HL-60/S4 (cell line): ENCODE results near the gene DNAJB2.
"Not testable (repeated sequence)": the region's sequence is repeated elsewhere in the genome, so short reads cannot be mapped to it uniquely, and the experiment has no call there.

Experiments used
- in situ Hi-C: fragments of 300-500 bp; cut with MboI; formaldehyde crosslinking; loops from 2 replicates; pipeline ENCODE4 v1.14.3; 2022; ENCODE audit warnings: low sequenced_read_pairs

Gene DNAJB2

DNA sequence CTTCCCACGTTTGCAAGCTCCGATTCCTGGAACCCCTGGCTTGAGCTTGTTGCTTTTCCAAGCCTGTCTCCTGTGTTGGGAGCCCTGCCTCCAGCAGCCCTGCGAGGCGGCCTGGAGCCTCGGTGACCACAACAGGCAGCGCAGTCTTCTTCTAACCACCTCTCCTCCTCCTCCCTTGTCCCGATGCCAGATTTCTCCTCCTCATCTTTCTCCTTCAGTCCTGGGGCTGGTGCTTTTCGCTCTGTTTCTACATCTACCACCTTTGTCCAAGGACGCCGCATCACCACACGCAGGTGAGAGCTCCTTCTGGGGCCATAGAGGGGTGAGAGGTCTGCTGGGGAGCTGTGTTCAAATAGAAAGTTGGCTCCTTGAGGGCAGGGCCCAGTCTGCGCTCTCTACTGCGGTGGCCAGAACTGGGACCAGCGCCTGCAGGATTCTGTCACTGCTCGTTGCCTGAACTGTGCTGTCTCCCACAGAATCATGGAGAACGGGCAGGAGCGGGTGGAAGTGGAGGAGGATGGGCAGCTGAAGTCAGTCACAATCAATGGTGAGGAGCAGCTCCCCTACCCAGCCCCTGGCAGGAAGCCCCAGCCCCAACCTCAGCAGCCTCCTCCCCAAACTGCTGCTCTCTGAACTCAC lies 3.9 kb downstream of the DNAJB2 start:
- in situ Hi-C loops = no loop called here

DNA sequence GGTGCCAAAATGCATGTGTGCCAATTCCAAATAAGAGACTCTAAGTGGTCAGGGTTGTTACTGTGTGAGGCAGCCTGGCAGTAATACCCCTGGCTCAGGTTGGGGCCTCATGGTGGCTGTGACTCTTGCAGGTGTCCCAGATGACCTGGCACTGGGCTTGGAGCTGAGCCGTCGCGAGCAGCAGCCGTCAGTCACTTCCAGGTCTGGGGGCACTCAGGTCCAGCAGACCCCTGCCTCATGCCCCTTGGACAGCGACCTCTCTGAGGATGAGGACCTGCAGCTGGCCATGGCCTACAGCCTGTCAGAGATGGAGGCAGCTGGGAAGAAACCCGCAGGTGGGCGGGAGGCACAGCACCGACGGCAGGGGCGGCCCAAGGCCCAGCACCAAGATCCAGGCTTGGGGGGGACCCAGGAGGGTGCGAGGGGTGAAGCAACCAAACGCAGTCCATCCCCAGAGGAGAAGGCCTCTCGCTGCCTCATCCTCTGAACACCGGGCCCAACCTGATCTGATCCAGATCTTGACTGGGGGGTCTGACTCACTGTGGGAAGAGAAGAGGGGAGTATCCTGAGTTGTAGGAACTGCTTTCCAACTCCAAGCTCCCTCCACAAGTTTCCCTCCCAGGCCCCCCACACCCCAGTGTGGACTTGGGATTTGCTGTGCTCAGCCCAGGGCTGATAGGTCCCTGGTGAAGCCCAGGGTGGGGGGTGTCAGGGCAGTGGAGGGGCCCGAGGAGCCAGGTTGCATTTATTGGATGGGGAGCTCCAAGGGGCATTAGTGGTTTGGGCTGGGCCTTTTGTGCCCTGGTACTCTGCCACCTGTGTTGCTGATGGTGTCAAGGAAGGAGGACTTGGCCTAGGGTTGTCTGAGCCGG lies 5.6 kb downstream of the DNAJB2 start:
- in situ Hi-C loops = no loop called here

DNA sequence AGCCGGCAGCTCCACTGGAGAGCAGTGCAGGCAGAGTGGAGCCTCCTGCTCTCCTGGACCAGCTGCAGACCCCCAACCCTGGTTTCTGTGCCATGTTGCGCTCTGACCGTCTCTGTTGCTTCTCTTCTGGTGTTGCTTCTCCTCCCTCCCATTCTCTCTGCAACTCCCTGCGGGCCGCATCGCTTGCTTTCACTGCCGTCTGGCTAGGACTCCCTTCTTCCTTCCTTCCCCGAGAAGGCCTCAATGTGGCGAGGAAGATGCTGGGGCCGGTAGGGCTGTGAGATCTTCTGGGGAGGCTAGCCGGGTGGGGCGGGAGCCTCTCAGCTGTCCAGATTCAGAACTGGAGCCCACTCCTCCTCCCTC lies 6.2 kb downstream of the DNAJB2 start:
- in situ Hi-C loops = no loop called here

DNA sequence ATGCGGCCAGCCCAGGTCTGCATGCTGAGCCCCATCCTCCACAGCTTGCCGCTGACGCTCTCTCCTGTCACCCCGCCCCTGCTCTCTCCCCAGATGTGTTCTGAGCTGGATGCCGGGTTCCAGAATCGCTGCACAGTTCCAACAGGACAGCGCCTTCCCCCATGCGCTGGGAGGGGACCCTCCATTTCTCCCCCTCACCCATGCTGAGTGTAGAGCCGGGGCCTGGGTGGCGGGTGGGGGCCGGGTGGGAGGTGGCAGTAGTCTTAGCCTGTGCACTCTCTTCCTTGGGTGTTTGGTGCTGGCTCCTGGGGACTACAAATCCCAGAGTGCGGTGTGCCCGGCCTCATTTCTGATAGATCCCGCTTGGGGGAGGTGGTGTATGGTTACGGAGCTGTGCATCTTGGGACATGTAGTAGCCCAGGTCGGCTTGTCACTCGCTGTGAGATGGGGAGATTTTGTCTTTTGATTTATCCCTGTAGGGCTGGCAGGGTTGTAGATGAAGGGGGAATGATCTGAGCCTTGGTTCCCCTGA lies 6.8 kb downstream of the DNAJB2 start:
- in situ Hi-C loops = no loop called here

DNA sequence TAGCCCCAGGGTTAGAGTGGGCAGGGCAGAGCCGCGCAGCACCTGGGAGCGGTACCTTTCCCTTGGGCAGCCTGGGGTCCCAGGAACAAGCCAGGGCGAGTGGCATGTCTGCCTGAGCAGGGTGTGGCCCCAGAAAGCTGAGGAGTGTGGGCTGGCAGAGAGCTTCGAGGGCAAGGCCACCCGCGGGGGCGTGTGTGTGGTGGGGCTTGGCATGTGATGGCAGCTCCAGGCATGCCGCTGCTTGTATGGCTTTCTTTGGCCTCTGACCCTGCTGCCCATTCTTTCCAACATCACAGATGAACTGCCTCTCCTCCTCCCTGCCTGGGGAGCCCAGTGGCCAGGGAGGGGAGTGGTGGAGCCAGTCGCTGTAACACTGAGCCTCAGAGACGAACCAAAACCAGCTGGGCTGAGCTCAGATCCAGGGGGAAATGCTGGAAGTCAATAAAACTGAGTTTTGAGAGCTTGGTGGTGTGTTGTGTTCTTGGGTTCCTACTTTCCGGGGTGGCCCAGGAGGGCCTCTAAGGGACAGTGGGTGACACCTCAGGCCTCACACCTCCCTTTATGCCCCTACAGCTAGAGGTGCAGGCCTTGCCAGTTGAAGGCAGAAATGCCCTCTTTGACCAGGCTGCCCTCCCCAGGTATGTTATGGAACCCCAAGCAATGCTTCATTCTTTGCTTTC lies 7.4 kb downstream of the DNAJB2 start:
- in situ Hi-C loops = no loop called here

DNA sequence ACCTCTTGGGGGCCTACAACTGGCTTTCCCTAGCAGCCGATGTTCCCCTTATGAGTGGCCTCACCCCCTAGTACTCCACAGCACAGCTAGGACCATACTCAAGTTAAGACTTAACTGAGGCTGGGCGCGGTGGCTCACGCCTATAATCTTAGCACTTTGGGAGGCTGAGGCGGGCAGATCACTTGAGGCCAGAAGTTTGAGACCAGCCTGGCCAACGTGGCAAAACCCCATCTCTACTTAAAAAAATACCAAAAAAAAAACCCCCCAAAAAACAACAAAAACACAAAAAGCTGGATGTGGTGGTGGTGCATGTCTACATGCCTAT lies 7.9 kb downstream of the DNAJB2 start:
- in situ Hi-C loops = not testable (repeated sequence)

DNA sequence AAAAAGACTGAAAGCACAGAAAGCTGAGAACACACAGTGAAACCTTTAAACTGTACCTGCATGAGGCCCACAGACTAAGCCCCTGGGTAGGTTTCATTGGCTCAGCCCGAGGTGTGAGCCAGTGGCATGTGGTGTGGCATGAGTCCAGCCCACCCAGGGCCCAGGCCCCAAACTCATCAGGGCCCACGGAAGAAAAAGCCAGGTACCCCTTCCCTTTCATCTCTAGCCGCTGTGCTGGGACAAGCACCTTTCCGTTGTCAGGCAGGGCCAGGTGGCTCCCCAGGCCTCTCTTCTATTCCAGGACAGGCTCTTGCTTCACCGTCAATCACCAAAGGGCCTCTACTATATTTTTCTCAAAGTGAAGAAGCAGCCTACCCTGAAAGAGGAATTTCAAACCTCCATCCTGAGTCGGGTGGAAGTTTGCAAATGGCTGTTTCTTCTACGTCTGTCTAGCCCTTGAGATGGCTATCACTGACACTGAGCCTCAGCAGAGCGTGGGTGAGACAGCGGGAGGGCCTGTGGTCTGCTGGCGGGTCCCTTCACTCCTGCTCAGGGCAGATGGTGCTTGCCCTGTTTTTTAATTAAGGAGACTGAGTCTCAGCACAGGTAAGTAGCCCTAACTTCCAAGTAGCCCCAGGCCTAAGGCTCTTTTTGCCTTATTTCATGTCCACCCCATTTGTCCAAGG lies 8.6 kb downstream of the DNAJB2 start:
- in situ Hi-C loops = no loop called here

DNA sequence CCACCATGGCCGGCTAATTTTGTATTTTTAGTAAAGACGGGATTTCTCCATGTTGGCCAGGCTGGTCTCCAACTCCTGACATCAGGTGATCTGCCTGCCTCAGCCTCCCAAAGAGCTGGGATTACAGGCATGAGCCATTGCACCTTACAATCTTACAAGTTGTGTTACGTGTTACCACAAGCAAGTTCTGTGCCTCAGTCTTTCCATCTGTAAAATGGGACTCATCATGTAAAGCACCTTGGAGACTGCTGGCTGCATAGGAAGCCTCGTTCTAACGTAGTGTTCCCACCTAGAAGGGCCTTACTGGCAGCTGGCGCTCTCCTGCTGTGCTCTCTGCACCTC lies 10.0 kb downstream of the DNAJB2 start:
- in situ Hi-C loops = no loop called here

DNA sequence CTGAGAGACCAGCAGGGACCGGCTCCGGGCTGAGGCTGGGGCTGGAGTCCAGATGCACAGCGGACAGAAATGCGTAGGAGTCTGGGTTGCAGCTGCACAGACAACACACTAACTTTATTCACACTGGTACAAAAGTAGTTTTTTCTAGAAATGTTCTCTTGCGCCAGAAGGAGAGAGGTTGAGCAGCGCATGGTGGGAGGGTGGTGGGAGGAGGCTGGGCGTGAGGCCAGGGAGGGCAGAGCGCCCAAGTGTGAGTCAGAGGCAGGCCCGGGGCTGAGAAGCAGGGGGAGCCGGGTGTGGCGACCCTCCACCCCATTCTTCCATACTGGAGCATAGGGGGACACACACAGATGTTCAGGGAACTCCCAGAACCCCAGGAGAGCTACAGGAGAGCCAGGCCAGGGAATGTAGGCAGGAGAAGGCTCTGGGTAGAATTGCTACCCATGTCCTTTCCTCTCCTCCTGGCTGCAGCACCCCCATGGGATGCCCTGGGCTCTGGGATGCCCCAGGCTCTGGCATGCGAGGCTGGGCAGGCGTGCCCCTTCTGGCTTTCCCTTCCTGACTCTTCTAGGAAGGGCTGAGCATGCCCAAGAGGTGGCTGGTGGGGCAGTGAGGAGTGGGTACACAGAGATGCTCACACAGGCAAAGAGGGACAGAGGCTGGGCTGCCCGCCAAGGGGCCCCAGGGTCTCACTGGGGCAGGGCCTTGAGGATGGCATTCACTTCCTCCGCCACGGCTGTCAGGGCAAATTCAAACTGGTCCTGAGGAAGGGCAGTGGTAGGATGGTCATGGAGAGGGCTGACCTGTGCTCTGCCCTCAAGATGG lies 10.6 kb downstream of the DNAJB2 start:
- in situ Hi-C loops = loop anchor here (10.0 kb wide), 1 partner anchor 115 kb away; the partner anchor contains the start of genes CNPPD1, RETREG2 and SLC23A3

DNA sequence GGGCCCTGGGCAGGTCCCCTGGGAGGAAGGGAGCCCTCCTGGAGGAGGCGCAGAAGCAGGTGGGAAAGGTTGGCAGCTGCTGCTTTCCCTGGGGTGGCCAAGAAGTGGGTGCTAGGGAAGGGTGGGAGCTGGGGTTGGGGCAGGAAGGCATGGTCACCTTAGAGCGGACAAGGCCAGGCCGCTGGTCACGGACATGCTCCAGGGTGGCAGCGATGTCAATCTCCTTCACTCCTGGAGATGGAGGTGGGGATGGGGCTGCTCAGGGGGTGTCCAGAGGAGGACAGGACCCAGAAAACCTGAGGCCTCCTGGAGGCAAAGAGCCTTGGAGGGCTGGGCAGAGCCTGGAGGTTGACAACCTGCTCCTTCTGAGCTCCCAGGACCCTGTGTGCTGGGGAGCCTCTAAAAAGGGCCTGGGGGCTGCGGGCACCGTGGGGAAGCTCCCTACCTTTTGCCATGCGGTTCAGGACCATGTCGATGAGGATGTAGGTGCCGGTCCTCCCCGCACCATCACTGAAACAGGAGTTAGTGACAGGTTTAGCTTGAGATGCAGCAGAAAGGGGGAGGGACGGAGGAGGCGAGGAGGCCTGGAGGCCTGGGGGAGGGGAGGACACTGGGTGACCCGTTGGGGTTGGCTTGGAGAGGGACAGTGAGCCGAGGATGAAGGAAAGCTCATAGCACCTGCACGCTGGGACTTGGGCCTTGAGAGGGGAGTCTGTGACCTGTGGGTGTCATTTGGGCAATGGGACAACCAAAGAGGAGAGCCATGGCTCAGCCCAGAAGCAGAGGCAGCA lies 11.4 kb downstream of the DNAJB2 start:
- in situ Hi-C loops = loop anchor here (10.0 kb wide), 1 partner anchor 116 kb away; the partner anchor contains the start of genes CNPPD1, RETREG2 and SLC23A3

DNA sequence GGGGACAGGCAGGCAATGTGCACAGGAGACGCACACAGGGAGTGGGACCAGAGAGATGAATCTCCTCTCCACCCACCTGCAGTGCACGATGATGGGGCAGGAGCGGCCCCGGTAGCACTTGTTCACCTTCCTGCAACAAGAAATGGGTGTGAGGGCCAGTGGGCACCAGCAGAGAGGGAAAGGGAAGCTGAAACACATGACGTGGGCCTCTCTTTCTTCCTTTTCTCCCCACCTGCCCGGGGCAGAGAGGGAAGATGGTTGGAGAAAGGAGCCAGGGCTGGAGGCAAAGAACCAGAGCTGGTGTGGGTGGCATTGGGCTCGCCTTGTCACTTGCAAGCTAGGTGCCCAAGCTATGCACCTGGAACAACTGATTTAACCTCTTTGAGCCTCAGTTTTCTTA lies 12.2 kb downstream of the DNAJB2 start:
- in situ Hi-C loops = loop anchor here (10.0 kb wide), 1 partner anchor 117 kb away; the partner anchor contains the start of genes CNPPD1, RETREG2 and SLC23A3

DNA sequence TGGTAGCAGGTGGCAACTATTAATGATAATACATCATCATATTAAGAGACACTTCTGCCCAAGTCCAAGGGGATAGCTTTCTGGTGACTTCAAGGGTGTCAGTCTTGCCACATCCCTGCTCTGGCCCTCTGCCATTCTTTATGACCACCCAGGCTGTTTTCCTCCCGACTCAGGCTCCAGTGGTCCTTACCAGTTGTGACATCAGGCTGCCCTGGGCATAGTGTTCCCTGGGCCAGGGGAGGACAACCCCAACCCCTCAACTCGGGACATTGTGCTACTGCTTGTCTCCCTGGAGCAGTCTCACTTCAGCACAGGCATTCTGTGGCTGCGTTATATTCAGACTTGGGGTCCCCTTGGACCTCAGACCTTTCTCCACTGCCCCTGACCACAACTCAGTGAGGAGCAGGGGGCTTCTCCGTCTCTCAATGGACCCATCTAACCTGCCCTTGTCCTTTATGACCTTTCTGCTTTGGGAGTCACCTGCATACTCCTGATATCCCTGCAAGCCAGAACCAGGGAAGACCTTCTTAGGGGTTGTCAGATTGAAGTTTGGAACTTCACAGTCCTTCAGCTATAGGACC lies 12.8 kb downstream of the DNAJB2 start:
- in situ Hi-C loops = loop anchor here (10.0 kb wide), 1 partner anchor 117 kb away; the partner anchor contains the start of genes CNPPD1, RETREG2 and SLC23A3

DNA sequence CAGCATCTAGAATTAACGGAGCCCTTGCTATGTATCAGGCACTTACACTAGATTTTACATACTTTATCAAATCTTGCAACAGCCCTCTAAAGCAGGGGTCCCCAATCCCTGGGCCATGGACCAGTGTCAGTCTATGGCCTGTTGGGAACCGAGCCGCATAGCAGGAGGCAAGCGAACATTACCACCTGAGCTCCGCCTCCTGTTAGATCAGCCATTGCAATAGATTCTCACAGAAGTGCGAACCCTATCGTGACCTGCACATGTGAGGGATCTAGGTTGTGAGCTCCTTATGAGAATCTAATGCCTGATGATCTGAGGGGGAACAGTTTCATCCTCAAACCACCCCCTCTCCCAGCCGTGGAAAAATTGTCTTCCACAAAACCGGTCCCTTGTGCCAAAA lies 13.4 kb downstream of the DNAJB2 start:
- in situ Hi-C loops = loop anchor here (10.0 kb wide), 1 partner anchor 118 kb away; the partner anchor contains the start of genes CNPPD1, RETREG2 and SLC23A3

DNA sequence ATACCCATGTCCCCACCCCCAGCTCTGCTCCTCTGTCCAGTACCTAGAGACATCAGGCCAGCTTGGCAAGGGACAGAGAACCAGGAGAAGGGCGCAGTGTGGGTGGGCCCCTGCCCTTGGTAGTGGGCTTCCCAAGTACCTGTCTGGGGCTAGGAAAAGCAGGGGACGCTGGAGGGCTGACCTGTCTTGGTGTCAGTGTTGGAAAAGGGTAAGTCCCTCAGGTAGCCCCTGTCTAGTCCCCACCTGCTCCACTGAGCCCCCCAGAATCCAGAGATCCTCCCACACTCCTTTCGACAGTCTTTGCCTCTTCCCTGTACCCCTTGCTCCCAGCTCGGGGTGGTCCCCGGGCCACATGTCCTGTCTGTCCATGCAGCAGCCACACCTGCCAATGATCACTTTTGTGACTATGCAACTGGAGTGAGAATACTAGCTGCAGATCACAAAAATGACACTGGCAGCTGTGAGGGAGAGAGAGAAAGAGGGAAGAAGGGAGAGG lies 14.6 kb downstream of the DNAJB2 start:
- in situ Hi-C loops = loop anchor here (10.0 kb wide), 1 partner anchor 119 kb away; the partner anchor contains the start of genes CNPPD1, RETREG2 and SLC23A3

DNA sequence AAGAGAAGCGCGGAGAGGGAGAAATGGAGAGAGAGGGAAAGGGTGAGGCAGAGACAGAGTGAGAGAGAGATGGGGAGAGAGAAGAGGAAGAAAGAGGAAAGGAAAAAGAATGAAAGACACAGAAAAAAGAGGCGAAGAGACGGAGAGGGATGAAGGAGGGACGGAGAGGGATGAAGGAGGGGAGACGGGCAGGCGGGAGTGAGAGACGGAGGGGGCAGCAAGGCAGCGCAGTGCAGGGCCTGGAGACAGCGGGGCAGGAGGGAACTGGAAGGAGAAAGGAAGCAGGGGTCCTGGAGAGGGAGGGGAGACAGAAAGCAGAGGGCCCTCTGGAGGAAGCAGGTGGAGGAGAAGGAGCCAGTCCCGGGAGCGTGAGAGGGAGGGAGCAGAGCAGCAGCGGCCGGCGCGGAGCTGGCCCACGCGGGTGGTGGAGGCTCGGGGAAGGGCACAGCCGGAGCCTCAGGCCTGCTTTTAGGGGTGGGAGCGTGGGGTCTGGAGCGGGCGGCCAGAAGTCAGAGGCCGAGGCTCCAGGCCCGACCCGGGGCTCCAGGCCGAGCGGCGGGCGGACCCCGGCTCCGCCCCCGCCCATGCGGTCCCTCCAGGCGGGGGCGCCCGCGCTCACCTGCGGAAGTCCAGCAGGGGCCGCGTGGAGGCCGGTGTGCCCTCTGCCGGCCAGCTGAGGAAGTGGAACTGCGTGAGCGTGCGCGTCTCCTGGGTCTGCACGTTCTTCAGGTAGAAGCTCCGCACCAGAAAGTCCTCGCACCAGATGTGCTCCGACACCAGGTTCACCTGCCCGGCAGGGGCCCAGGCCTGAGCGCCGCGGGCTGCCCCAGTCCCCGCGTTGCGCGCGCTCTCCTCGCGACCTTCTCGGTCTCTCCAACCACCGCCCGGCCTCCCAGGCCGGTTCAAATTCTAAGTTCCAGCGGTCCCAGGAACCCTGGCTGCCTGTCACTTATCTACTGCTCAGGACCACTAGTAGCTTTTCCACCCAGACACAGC lies 15.5 kb downstream of the DNAJB2 start:
- in situ Hi-C loops = loop anchor here (10.0 kb wide), 1 partner anchor 120 kb away; the partner anchor contains the start of genes CNPPD1, RETREG2 and SLC23A3

DNA sequence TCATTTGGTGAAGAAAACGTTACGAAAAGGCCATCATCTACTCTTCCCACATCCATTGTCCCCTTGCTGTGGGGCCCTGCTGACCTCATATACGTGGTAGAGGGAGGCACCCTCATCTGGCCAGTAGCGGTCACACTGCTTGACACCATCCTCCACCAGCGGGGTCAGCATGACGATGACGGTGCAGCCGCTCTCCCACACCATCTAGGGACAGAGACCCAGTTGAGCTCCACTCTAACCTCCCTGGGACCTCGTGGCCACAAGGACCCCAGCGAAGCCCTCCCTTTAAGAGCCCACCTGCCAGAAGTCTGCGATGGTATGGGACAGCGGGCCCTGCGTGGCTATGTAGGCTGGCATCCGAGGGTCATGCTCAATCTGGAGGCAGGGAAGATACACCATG lies 17.0 kb downstream of the DNAJB2 start:
- in situ Hi-C loops = loop anchor here (10.0 kb wide), 1 partner anchor 121 kb away; the partner anchor contains the start of genes CNPPD1, RETREG2 and SLC23A3
